Measurements from ENCODE around the gene EFTUD2. TPM values are rescaled to one million over a fixed set of nuclear protein-coding genes. Genes with fewer than 3 reads are reported as not detected.

Gene EFTUD2
- total and polyA plus RNA-seq, 9 of the 15 experiments (the other 6 are each of a cell fraction or from before 2014, with no cell fraction given), result 65.8 to 362 (median 218) TPM

- no peak for TF ChIP-seq CHD7 (IDR thresholded peaks at IDR 0.05; ENCODE audit: low read depth, low read length)
- peak; percentile 87 for TF ChIP-seq TFAP4 (CRISPR knock-in tag; IDR thresholded peaks at IDR 0.05; ENCODE audit: borderline replicate concordance)
- no peak for TF ChIP-seq U2AF2 (optimal IDR thresholded peaks at IDR 0.05; ENCODE audit: low read depth, low read length)
- peak; percentile 77 for TF ChIP-seq CXXC5 (CRISPR knock-in tag; IDR thresholded peaks at IDR 0.05)
- TF ChIP-seq FIP1L1 (IDR thresholded peaks at IDR 0.05; ENCODE audit: low read depth, low read length, poor library complexity, severe bottlenecking), result peak; percentile 37
- peak in 1 of 2 experiments; percentile 5; a peak in 1 of 4 replicates for TF ChIP-seq RCOR1 (IDR thresholded peaks at IDR 0.05; ENCODE audit: borderline replicate concordance in 1 of 2, low read depth in 2 of 2, low read length in 2 of 2)
- no peak for TF ChIP-seq ZNF274 (IDR thresholded peaks at IDR 0.05; ENCODE audit: borderline replicate concordance, low read depth, low read length)
- TF ChIP-seq, protein P1, sequence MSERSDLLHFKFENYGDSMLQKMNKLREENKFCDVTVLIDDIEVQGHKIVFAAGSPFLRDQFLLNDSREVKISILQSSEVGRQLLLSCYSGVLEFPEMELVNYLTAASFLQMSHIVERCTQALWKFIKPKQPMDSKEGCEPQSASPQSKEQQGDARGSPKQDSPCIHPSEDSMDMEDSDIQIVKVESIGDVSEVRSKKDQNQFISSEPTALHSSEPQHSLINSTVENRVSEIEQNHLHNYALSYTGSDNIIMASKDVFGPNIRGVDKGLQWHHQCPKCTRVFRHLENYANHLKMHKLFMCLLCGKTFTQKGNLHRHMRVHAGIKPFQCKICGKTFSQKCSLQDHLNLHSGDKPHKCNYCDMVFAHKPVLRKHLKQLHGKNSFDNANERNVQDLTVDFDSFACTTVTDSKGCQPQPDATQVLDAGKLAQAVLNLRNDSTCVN (CRISPR knock-in tag; IDR thresholded peaks at IDR 0.05), result no peak
- TF ChIP-seq U2AF1 (optimal IDR thresholded peaks at IDR 0.05; ENCODE audit: low read depth, low read length), result no peak
- peak; percentile 97 for TF ChIP-seq EP400 (IDR thresholded peaks at IDR 0.05)
- TF ChIP-seq ZNF584 (CRISPR knock-in tag; IDR thresholded peaks at IDR 0.05; ENCODE audit: low read depth), result no peak
- TF ChIP-seq ZNF24 (IDR thresholded peaks at IDR 0.05), result no peak
- no peak for TF ChIP-seq OTX1 (CRISPR knock-in tag; IDR thresholded peaks at IDR 0.05)
- TF ChIP-seq CCAR2 (IDR thresholded peaks at IDR 0.05; ENCODE audit: low read depth, low read length), result no peak
Observed at GRCh38 chr17:44947461-44948314, 48.4 kb upstream of the EFTUD2 start, which contains the start of gene KIF18B (continued).

All from K562 (cell line).